ENCODE data around the gene NEMP1. TPM values are rescaled to one million over a fixed set of nuclear protein-coding genes. Genes with fewer than 3 reads are reported as not detected.
A peak's percentile ranks its signal among the peaks of the same experiment; 100 is the strongest.

NEMP1 gene
- total and polyA plus RNA-seq, 2 donors = 9.5 to 19.5 TPM

GRCh38 chr12:57110104-57111030, 31.8 kb upstream of the NEMP1 start:
- H3K27me3 ChIP-seq (ENCODE audit: control insufficient read depth in 2 of 2, insufficient read depth in 1 of 2, low read length in 1 of 2) = no peaks in the 10 kb centered on the region
- 4% methylated on average over 28 of the region's 28 CpGs for WGBS
- peaks cover 0 to 4% of the 10 kb centered on the region in 2 donors for H3K9me3 ChIP-seq (ENCODE audit: control insufficient read depth in 2 of 2, insufficient read depth in 1 of 2, low read length in 1 of 2)
- peaks cover 11 to 39% of the 10 kb centered on the region in 2 donors for H3K4me1 ChIP-seq (ENCODE audit: control insufficient read depth in 2 of 2, insufficient read depth in 2 of 2, low read length in 2 of 2)
- H3K4me3 ChIP-seq (ENCODE audit: low read length in 2 of 2) = peak overlapping the region; percentile 52 to 75
- H3K36me3 ChIP-seq (ENCODE audit: control insufficient read depth in 2 of 2, insufficient read depth in 2 of 2, low read length in 1 of 2) = peaks cover 29 to 30% of the 10 kb centered on the region in 2 donors
- DNase-seq (ENCODE audit: low read depth in 6 of 9, low spot score in 9 of 9) = peak in 5 of 9 donors; percentile 63 to 77 (median 66)
- H3K27ac ChIP-seq (ENCODE audit: low read depth in 1 of 2, low read length in 1 of 2) = peak overlapping the region; percentile 98

- Histone ChIP-seq H3K27me3 (ENCODE audit: control insufficient read depth in 2 of 2, insufficient read depth in 1 of 2, low read length in 1 of 2) (no peaks in the 10 kb centered on the region), H3K4me3 (ENCODE audit: low read length in 2 of 2) (peak overlapping the region; percentile 52 to 75), H3K9me3 (ENCODE audit: control insufficient read depth in 2 of 2, insufficient read depth in 1 of 2, low read length in 1 of 2) (peaks cover 0 to 4% of the 10 kb centered on the region in 2 donors), H3K36me3 (ENCODE audit: control insufficient read depth in 2 of 2, insufficient read depth in 2 of 2, low read length in 1 of 2) (peaks cover 38 to 39% of the 10 kb centered on the region in 2 donors), H3K4me1 (ENCODE audit: control insufficient read depth in 2 of 2, insufficient read depth in 2 of 2, low read length in 2 of 2) (peaks cover 11 to 39% of the 10 kb centered on the region in 2 donors), H3K27ac (ENCODE audit: low read depth in 1 of 2, low read length in 1 of 2) (peak overlapping the region; percentile 98)
- 76% methylated on average over 7 of the region's 7 CpGs for WGBS
- no peak for DNase-seq (ENCODE audit: low read depth in 6 of 9, low spot score in 9 of 9)
Measured at GRCh38 chr12:57109207-57110103, 30.9 kb upstream of the NEMP1 start.

GRCh38 chr12:57107456-57108155, 29.0 kb upstream of the NEMP1 start:
- peaks cover 49 to 52% of the 10 kb centered on the region in 2 donors for H3K36me3 ChIP-seq (ENCODE audit: control insufficient read depth in 2 of 2, insufficient read depth in 2 of 2, low read length in 1 of 2)
- no peak overlapping the region for H3K27ac ChIP-seq (ENCODE audit: low read depth in 1 of 2, low read length in 1 of 2)
- no peak overlapping the region for H3K4me3 ChIP-seq (ENCODE audit: low read length in 2 of 2)
- H3K4me1 ChIP-seq (ENCODE audit: control insufficient read depth in 2 of 2, insufficient read depth in 2 of 2, low read length in 2 of 2) = peaks cover 10 to 40% of the 10 kb centered on the region in 2 donors
- H3K27me3 ChIP-seq (ENCODE audit: control insufficient read depth in 2 of 2, insufficient read depth in 1 of 2, low read length in 1 of 2) = no peaks in the 10 kb centered on the region
- WGBS = 96% methylated on average over 7 of the region's 7 CpGs
- no peak for DNase-seq (ENCODE audit: low read depth in 6 of 9, low spot score in 9 of 9)
- peaks cover 0 to 4% of the 10 kb centered on the region in 2 donors for H3K9me3 ChIP-seq (ENCODE audit: control insufficient read depth in 2 of 2, insufficient read depth in 1 of 2, low read length in 1 of 2)

DNA sequence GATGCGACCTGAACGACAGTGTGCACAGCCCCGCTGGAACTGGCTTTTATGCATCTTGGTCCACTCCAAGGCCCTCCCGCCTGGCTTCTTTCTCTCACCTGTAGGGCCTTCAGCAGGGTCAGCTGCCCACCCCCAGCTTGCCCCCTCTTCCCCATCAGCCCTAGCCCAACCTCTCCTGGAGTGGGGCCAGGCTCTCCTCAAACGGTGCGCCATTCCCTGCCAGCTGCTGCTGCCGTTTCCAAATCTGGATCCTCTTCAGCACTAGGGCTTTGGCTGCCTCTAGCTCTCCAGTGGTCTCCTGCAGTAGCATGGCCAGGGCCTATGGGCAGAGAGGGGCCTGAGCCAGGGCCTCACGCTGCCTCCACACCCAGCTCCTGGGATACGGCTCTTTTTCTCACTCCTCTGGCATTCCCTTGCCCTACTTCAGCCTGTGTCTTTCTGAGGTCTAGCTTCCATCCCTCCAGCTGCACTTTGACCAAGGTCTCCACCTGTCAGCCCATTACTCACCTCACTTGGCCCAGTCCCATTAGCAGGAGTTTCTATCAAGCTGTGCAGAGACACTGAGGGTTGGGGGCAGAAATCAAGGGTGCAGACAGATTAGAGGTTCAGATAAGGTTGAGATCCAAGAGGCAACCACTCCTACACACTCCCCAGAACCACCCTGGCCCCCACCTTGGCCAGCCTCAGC, 27.6 kb upstream of the NEMP1 start:
- Histone ChIP-seq H3K27ac (ENCODE audit: low read depth in 1 of 2, low read length in 1 of 2) (no peak overlapping the region), H3K9me3 (ENCODE audit: control insufficient read depth in 2 of 2, insufficient read depth in 1 of 2, low read length in 1 of 2) (peaks cover 0 to 2% of the 10 kb centered on the region in 2 donors), H3K27me3 (ENCODE audit: control insufficient read depth in 2 of 2, insufficient read depth in 1 of 2, low read length in 1 of 2) (no peaks in the 10 kb centered on the region), H3K4me1 (ENCODE audit: control insufficient read depth in 2 of 2, insufficient read depth in 2 of 2, low read length in 2 of 2) (peaks cover 7 to 30% of the 10 kb centered on the region in 2 donors), H3K36me3 (ENCODE audit: control insufficient read depth in 2 of 2, insufficient read depth in 2 of 2, low read length in 1 of 2) (peaks cover 58 to 61% of the 10 kb centered on the region in 2 donors), H3K4me3 (ENCODE audit: low read length in 2 of 2) (no peak overlapping the region)
- DNase-seq (ENCODE audit: low read depth in 6 of 9, low spot score in 9 of 9) = no peak
- WGBS = 95% methylated on average over 9 of the region's 9 CpGs

DNA sequence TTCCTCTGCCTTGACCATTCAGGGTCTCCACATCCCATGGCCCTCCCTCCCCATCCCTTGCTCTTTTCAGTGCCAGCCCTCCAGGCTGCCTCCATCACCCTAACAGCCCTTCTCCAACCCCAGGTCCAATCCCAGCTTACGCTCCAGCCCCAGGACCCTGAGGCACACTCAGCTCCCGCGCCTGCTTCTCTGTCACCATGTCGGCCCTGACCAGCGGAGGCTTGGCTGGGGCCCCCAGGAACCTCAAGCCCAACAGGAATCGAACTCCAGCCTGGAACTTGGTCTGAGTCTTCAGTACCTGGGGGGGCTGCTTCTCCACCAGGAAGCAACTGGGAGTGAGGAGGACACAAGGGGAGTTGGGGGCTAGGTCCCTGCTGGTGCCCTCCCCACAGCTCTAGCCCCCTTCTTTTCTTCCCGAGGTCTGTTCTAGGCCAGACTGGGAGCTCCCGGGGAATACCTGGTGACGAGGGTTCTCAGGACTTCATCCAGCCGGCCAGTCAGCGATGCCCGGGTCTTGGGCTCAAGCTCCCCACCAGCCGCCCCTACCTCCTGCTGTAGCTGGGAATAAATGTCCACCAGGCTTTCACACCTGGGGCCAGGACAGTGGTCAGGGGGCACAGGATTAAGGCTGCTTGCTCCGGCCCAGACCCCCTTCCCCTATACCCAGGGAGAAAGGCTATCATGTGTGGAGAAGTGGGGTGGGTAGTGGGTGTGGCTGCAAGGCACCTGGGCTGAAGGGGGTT, 26.6 kb upstream of the NEMP1 start:
- Histone ChIP-seq H3K4me1 (ENCODE audit: control insufficient read depth in 2 of 2, insufficient read depth in 2 of 2, low read length in 2 of 2) (peaks cover 7 to 25% of the 10 kb centered on the region in 2 donors), H3K27ac (ENCODE audit: low read depth in 1 of 2, low read length in 1 of 2) (no peak overlapping the region)
- DNase-seq (ENCODE audit: low read depth in 6 of 9, low spot score in 9 of 9) = no peak

DNA sequence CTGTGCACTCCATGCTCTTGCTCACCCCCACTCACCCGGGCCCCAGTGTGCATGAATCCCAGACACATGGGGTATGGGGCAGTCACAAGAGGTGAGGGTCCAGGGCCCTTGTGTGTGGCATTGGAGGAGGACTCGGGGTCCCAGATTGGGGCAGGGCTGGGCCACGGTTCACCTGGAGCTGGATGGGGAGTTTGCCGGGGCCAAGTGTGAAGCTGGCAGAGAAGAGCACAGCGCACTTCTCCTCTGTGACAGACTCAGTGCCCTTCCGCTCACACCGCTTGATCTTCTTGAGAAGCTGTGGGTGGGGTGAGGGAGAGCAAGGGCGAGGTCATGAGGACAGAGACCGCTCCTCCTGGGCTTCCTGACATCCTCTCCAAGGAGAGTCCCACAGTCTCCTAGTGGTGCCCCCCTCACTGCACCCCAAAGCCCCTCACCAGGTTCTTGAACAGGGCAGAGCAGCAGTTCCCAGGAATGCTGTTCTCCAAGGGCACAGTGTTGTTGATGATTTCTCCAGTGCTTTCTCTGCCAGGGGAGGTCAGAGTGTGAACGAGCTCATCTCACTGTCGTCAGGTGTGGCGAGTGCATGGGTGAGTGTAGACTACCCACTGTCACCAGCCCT, 25.8 kb upstream of the NEMP1 start:
- no peak for DNase-seq (ENCODE audit: low read depth in 6 of 9, low spot score in 9 of 9)
- Histone ChIP-seq H3K4me3 (ENCODE audit: low read length in 2 of 2) (no peak overlapping the region), H3K4me1 (ENCODE audit: control insufficient read depth in 2 of 2, insufficient read depth in 2 of 2, low read length in 2 of 2) (peaks cover 2 to 17% of the 10 kb centered on the region in 2 donors), H3K27me3 (ENCODE audit: control insufficient read depth in 2 of 2, insufficient read depth in 1 of 2, low read length in 1 of 2) (no peaks in the 10 kb centered on the region), H3K9me3 (ENCODE audit: control insufficient read depth in 2 of 2, insufficient read depth in 1 of 2, low read length in 1 of 2) (no peaks in the 10 kb centered on the region), H3K36me3 (ENCODE audit: control insufficient read depth in 2 of 2, insufficient read depth in 2 of 2, low read length in 1 of 2) (peaks cover 66 to 70% of the 10 kb centered on the region in 2 donors), H3K27ac (ENCODE audit: low read depth in 1 of 2, low read length in 1 of 2) (no peak overlapping the region)
- WGBS = 97% methylated on average over 12 of the region's 12 CpGs

More for the DNA sequence above, 26.6 kb upstream of the NEMP1 start:
- Histone ChIP-seq H3K27me3 (ENCODE audit: control insufficient read depth in 2 of 2, insufficient read depth in 1 of 2, low read length in 1 of 2) (no peaks in the 10 kb centered on the region), H3K9me3 (ENCODE audit: control insufficient read depth in 2 of 2, insufficient read depth in 1 of 2, low read length in 1 of 2) (no peaks in the 10 kb centered on the region), H3K4me3 (ENCODE audit: low read length in 2 of 2) (no peak overlapping the region), H3K36me3 (ENCODE audit: control insufficient read depth in 2 of 2, insufficient read depth in 2 of 2, low read length in 1 of 2) (peaks cover 58 to 62% of the 10 kb centered on the region in 2 donors)
- 98% methylated on average over 14 of the region's 14 CpGs for whole genome bisulfite sequencing

GRCh38 chr12:57103856-57104255, 25.3 kb upstream of the NEMP1 start:
- H3K4me3 ChIP-seq (ENCODE audit: low read length in 2 of 2) = no peak overlapping the region
- H3K9me3 ChIP-seq (ENCODE audit: control insufficient read depth in 2 of 2, insufficient read depth in 1 of 2, low read length in 1 of 2) = no peaks in the 10 kb centered on the region
- WGBS = 97% methylated on average over 7 of the region's 7 CpGs
- no peak overlapping the region for H3K27ac ChIP-seq (ENCODE audit: low read depth in 1 of 2, low read length in 1 of 2)
- peaks cover 72 to 75% of the 10 kb centered on the region in 2 donors for H3K36me3 ChIP-seq (ENCODE audit: control insufficient read depth in 2 of 2, insufficient read depth in 2 of 2, low read length in 1 of 2)
- peaks cover 0 to 13% of the 10 kb centered on the region in 2 donors for H3K4me1 ChIP-seq (ENCODE audit: control insufficient read depth in 2 of 2, insufficient read depth in 2 of 2, low read length in 2 of 2)
- H3K27me3 ChIP-seq (ENCODE audit: control insufficient read depth in 2 of 2, insufficient read depth in 1 of 2, low read length in 1 of 2) = no peaks in the 10 kb centered on the region
- no peak for DNase-seq (ENCODE audit: low read depth in 6 of 9, low spot score in 9 of 9)

Data from thymus (tissue), 11 donors.